H9 (cell line): ENCODE results near the gene PTPRS. TPM values are rescaled to one million over a fixed set of nuclear protein-coding genes. Genes with fewer than 3 reads are reported as not detected.

ENCODE experiments used
- DNase-seq: peaks from one replicate; pipeline ENCODE4 v3.0.0-alpha.2; 2017
- H2AFZ ChIP-seq: one replicate; pipeline ENCODE4 v1.6.1; 2013; ENCODE audit warnings: mild to moderate bottlenecking, low read length, control low read depth, moderate library complexity
- H2AK5ac ChIP-seq: 2 replicates; pipeline ENCODE4 v1.6.1; 2013; ENCODE audit warnings: low read length, control low read depth, mixed read lengths; ENCODE audit not compliant: insufficient read length
- H2BK120ac ChIP-seq: one replicate; pipeline ENCODE4 v1.6.1; 2013; ENCODE audit warnings: low read depth, mild to moderate bottlenecking, low read length, control low read depth, inconsistent platforms; ENCODE audit not compliant: poor library complexity, severe bottlenecking
- H2BK12ac ChIP-seq: 2 replicates; pipeline ENCODE4 v1.6.1; 2013; ENCODE audit warnings: low read length, control low read depth, mixed read lengths, low read depth; ENCODE audit not compliant: insufficient read length
- H2BK15ac ChIP-seq: 2 replicates; pipeline ENCODE4 v1.6.1; 2013; ENCODE audit warnings: low read depth, low read length, control low read depth
- H2BK20ac ChIP-seq: one replicate; pipeline ENCODE4 v1.6.1; 2013; ENCODE audit warnings: low read depth, mild to moderate bottlenecking, low read length, control low read depth, inconsistent platforms; ENCODE audit not compliant: poor library complexity, severe bottlenecking
- H2BK5ac ChIP-seq: 2 replicates; pipeline ENCODE4 v1.6.1; 2013; ENCODE audit warnings: low read length, control low read depth, mixed read lengths; ENCODE audit not compliant: insufficient read length
- H3K14ac ChIP-seq: 2 replicates; pipeline ENCODE4 v1.6.1; 2013; ENCODE audit warnings: low read length, control low read depth; ENCODE audit not compliant: insufficient read depth
- H3K18ac ChIP-seq: 2 replicates; pipeline ENCODE4 v1.6.1; 2013; ENCODE audit warnings: low read depth, mild to moderate bottlenecking, mixed read lengths, low read length, control low read depth; ENCODE audit not compliant: insufficient read length
- H3K23ac ChIP-seq: 2 replicates; pipeline ENCODE4 v1.6.1; 2013; ENCODE audit warnings: low read length, control low read depth, mixed read lengths, low read depth; ENCODE audit not compliant: insufficient read length
- H3K23me2 ChIP-seq: 2 replicates; pipeline ENCODE4 v1.6.1; 2013; ENCODE audit warnings: low read depth, mild to moderate bottlenecking, mixed read lengths, low read length, control low read depth; ENCODE audit not compliant: insufficient read length, poor library complexity, severe bottlenecking
- H3K27ac ChIP-seq: 2 replicates; pipeline ENCODE4 v1.5.1; 2013; ENCODE audit warnings: low read length, control low read depth, mixed read lengths, low read depth; ENCODE audit not compliant: insufficient read length
- H3K27me3 ChIP-seq: 2 replicates; pipeline ENCODE4 v1.6.1; 2013; ENCODE audit warnings: low read length, control low read depth, inconsistent platforms; ENCODE audit not compliant: insufficient read depth
- H3K4ac ChIP-seq: 2 replicates; pipeline ENCODE4 v1.6.1; 2013; ENCODE audit warnings: low read depth, mild to moderate bottlenecking, control low read depth, inconsistent platforms, low read length, moderate library complexity
- H3K4me1 ChIP-seq: 2 replicates; pipeline ENCODE4 v1.6.1; 2013; ENCODE audit warnings: low read length, control low read depth, inconsistent platforms; ENCODE audit not compliant: insufficient read depth
- H3K4me2 ChIP-seq: 2 replicates; pipeline ENCODE4 v1.6.1; 2013; ENCODE audit warnings: low read length, control low read depth, mixed read lengths; ENCODE audit not compliant: insufficient read length, insufficient read depth
- H3K56ac ChIP-seq: 2 replicates; pipeline ENCODE4 v1.6.1; 2013; ENCODE audit warnings: low read depth, mild to moderate bottlenecking, mixed read lengths, low read length, control low read depth; ENCODE audit not compliant: insufficient read length
- H3K79me1 ChIP-seq: 2 replicates; pipeline ENCODE4 v1.6.1; 2013; ENCODE audit warnings: low read depth, mild to moderate bottlenecking, moderate library complexity, low read length, control low read depth, inconsistent platforms; ENCODE audit not compliant: insufficient read depth, poor library complexity, severe bottlenecking
- H3K79me2 ChIP-seq: 2 replicates; pipeline ENCODE4 v1.6.1; 2013; ENCODE audit warnings: low read length, control low read depth, inconsistent platforms; ENCODE audit not compliant: insufficient read depth
- H3K9ac ChIP-seq: 2 replicates; pipeline ENCODE4 v1.6.1; 2013; ENCODE audit warnings: low read length, control low read depth, mixed read lengths; ENCODE audit not compliant: insufficient read length; ENCODE audit errors: extremely low read depth
- H3K9me3 ChIP-seq: one replicate; pipeline ENCODE4 v1.6.1; 2013; ENCODE audit warnings: low read depth, low read length, inconsistent platforms; ENCODE audit not compliant: control insufficient read depth
- H3T11ph ChIP-seq: one replicate; pipeline ENCODE4 v1.6.1; 2013; ENCODE audit warnings: mild to moderate bottlenecking, low read length, control low read depth, inconsistent platforms
- H4K20me1 ChIP-seq: one replicate; pipeline ENCODE4 v1.6.1; 2013; ENCODE audit not compliant: control insufficient read depth, insufficient read length, insufficient read depth
- H4K5ac ChIP-seq: 2 replicates; pipeline ENCODE4 v1.6.1; 2013; ENCODE audit warnings: low read depth, mild to moderate bottlenecking, mixed read lengths, low read length, control low read depth; ENCODE audit not compliant: insufficient read length
- H4K8ac ChIP-seq: replicated peaks from 2 replicates; pipeline ENCODE4 v1.6.1; 2013; ENCODE audit warnings: low read length, control low read depth, mixed read lengths, low read depth; ENCODE audit not compliant: insufficient read length
- H4K91ac ChIP-seq: 2 replicates; pipeline ENCODE4 v1.6.1; 2013; ENCODE audit warnings: low read depth, mild to moderate bottlenecking, moderate library complexity, mixed read lengths, low read length, control low read depth; ENCODE audit not compliant: insufficient read length
- H3K27ac Mint-ChIP-seq, 3 experiments: 2 replicates in 2 of 3; 3 replicates in 1 of 3; pipeline ENCODE4 v1.8.0; 2020 to 2021; ENCODE audit warnings: mixed read lengths in 3 of 3, mild to moderate bottlenecking in 1 of 3, moderate library complexity in 1 of 3
- H3K27me3 Mint-ChIP-seq: 2 replicates; pipeline ENCODE4 v1.8.0; 2021; ENCODE audit warnings: low read depth, mild to moderate bottlenecking, moderate library complexity, mixed read lengths
- H3K36me3 Mint-ChIP-seq, 3 experiments: 2 replicates in 2 of 3; 3 replicates in 1 of 3; pipeline ENCODE4 v1.8.0; 2020 to 2021; ENCODE audit warnings: low read depth in 3 of 3, mixed read lengths in 3 of 3; ENCODE audit not compliant: insufficient read depth in 1 of 3
- H3K4me1 Mint-ChIP-seq, 2 experiments: 2 replicates each; pipeline ENCODE4 v1.8.0; 2020; ENCODE audit warnings: mixed read lengths in 2 of 2
- H3K4me3 Mint-ChIP-seq, 2 experiments: 2 replicates in 1 of 2; 3 replicates in 1 of 2; pipeline ENCODE4 v1.8.0; 2020 to 2021; ENCODE audit warnings: mild to moderate bottlenecking in 2 of 2, mixed read lengths in 2 of 2, moderate library complexity in 1 of 2
- H3K9me3 Mint-ChIP-seq, 2 experiments: 2 replicates in 1 of 2; 3 replicates in 1 of 2; pipeline ENCODE4 v1.8.0; 2020; ENCODE audit warnings: mild to moderate bottlenecking in 2 of 2, mixed read lengths in 2 of 2, moderate library complexity in 1 of 2
- WGBS: extraction: QIAGEN DNeasy Blood & Tissue Kit; methylation state at CpG from one replicate; pipeline ENCODE4 v1.1.7; 2013; ENCODE audit warnings: missing lambda C conversion rate, low lambda C conversion rate, mixed read lengths; ENCODE audit not compliant: insufficient read length; ENCODE audit errors: extremely low coverage; 5-methylcytosine and 5-hydroxymethylcytosine counted together
- total RNA-seq: library from RNA; stranded (reverse); gene quantifications from 2 replicates; pipeline ENCODE4 v1.2.1, GENCODE V29; 2021
- TF ChIP-seq, protein P1 (sequence below): fragments of 200-600 bp; sonication (generic); conservative IDR thresholded peaks from 3 replicates; pipeline ENCODE4 v1.8.0; 2021; ENCODE audit warnings: antibody characterized with exemption, mild to moderate bottlenecking

Gene PTPRS
- total RNA-seq, 1 experiment from 2014 or later, result 186 TPM

DNA sequence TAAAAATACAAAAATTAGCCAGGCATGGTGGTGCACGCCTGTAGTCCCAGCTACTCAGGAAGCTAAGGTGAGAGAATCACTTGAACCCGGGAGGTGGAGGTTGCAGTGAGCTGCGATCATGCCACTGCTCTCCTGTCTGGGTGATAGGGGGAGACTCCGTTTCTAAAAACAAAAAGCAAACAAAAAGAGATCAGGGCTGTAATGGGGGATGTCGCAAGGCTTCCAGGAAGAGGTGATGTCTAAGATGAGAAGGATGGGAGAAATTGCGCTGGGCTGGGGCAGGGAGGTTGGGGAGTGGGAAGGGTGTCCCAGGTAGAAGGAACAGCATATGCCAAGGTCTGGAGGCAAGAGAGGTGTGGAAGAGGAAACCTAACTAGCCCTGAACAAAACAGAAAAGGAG, 36.1 kb downstream of the PTPRS start:
- Histone ChIP-seq H2BK20ac (no peak overlapping the region), H2BK15ac (no peak overlapping the region), H3K4ac (no peak overlapping the region), H3K79me2 (no peaks in the 10 kb centered on the region; the same call in 1 of the 2 replicates), H3K9me3 (no peaks in the 10 kb centered on the region), H3K27ac (no peak overlapping the region), H3K56ac (no peak overlapping the region), H3K4me2 (no peak overlapping the region), H3T11ph (no peak overlapping the region), H2AK5ac (no peak overlapping the region), H2BK120ac (no peak overlapping the region), H3K9ac (no peak overlapping the region), H3K14ac (no peak overlapping the region), H4K5ac (no peak overlapping the region), H4K20me1 (peaks cover 2% of the 10 kb centered on the region), H4K91ac (no peak overlapping the region), H2BK5ac (no peak overlapping the region), H3K23me2 (no peaks in the 10 kb centered on the region), H4K8ac (no peak overlapping the region), H3K18ac (no peak overlapping the region), H3K27me3 (no peaks in the 10 kb centered on the region), H3K79me1 (peaks cover 7% of the 10 kb centered on the region), H2BK12ac (no peak overlapping the region), H2AFZ (no peak overlapping the region), H3K4me1 (no peaks in the 10 kb centered on the region; the same call in 1 of the 2 replicates), H3K23ac (no peak overlapping the region)
- Mint-ChIP-seq H3K27me3 (no peaks in the 10 kb centered on the region), H3K36me3 (peaks cover under 1 to 7% (median 4%) of the 10 kb centered on the region in 3 experiments; a peak in 4 of 7 replicates), H3K27ac (no peak overlapping the region), H3K4me1 (peaks cover 11 to 19% of the 10 kb centered on the region in 2 experiments), H3K9me3 (no peaks in the 10 kb centered on the region), H3K4me3 (no peak overlapping the region)
- WGBS, result no CpG with 5 or more reads among the region's 6 CpGs
- DNase-seq, result no peak
- TF ChIP-seq, protein P1, sequence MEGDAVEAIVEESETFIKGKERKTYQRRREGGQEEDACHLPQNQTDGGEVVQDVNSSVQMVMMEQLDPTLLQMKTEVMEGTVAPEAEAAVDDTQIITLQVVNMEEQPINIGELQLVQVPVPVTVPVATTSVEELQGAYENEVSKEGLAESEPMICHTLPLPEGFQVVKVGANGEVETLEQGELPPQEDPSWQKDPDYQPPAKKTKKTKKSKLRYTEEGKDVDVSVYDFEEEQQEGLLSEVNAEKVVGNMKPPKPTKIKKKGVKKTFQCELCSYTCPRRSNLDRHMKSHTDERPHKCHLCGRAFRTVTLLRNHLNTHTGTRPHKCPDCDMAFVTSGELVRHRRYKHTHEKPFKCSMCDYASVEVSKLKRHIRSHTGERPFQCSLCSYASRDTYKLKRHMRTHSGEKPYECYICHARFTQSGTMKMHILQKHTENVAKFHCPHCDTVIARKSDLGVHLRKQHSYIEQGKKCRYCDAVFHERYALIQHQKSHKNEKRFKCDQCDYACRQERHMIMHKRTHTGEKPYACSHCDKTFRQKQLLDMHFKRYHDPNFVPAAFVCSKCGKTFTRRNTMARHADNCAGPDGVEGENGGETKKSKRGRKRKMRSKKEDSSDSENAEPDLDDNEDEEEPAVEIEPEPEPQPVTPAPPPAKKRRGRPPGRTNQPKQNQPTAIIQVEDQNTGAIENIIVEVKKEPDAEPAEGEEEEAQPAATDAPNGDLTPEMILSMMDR, result no peak
